Activated CD4-positive, alpha-beta T cell treated with anti-CD3 and anti-CD28 coated beads for 4 hours (primary cell): ENCODE measurements around the gene AKAP10.
"Not testable (repeated sequence)": the region's sequence is repeated elsewhere in the genome, so short reads cannot be mapped to it uniquely, and the experiment has no call there.

Experiments used
- DNase-seq, 2 donors: peaks; one replicate each; pipeline ENCODE4 v3.0.0-alpha.2; 2020

AKAP10 gene

DNA sequence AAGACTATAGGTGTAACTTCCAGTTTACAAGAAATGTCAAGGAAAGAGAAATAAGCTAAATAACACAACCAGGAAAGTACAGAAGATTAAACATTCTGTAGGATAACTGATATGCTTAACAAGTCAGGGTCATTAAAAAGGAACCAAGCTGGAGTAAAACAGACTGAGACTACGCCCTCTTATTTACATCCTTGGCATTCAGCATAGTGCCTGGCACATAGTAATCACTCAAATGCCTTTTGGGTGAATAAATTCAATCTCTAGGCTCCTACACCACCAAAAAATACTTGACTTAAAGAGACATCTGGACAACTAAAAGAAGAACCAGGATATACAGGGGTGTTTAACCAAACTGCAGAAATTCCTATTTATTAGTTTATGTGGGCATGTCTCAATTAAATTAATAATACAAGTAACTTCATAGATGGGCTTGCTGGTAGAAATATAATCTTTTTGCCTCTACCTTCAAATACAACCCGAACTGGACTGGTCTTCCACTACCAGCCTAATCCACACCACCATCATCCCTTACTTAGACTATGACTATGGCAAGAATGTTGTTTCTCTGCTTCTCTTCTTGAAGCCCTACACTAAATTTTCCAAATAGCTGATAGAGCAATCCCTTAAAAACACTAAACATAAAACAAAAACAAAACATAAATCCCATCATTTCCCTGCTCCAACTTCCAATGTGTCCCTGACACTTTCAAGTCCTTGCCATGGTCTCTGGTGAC is 62.2 kb downstream of the AKAP10 start:
- no peak for DNase-seq

DNA sequence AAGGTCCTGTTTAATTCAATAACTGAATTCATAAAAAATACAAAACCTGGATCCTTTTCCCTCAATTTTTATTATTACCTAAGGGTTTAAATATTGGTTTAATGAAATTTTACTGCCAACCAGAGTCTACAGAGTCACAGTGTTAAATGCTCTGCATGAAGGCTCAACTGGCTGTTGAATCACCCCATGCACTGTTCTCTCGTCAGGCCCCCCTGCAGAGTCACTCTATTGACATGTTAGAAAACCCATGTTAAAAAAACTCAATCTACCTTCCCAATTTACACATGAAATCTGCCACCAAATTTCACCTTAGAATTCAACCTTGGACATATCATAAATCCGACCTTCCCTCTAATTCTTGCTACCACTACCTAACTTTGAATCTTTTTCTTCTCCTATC is 66.6 kb downstream of the AKAP10 start:
- DNase-seq = no peak

DNA sequence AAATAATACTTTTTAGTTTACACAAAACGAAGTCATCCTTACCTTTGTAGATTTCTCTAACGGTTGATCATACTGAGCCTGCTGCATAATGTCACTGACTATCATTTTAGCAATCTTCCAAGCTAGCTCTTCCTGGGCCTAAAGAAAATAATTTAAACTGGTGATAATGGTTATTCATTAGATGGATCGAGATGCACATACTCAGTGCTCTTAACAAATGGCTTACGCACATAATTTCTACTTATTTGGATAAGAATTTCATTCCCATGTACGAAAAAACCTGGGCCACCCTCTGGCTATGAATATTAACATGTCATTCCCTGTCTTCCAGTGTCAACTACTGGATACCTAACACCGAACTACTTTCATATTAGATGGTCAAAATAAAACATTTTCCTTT is 68.5 kb downstream of the AKAP10 start:
- DNase-seq = no peak

DNA sequence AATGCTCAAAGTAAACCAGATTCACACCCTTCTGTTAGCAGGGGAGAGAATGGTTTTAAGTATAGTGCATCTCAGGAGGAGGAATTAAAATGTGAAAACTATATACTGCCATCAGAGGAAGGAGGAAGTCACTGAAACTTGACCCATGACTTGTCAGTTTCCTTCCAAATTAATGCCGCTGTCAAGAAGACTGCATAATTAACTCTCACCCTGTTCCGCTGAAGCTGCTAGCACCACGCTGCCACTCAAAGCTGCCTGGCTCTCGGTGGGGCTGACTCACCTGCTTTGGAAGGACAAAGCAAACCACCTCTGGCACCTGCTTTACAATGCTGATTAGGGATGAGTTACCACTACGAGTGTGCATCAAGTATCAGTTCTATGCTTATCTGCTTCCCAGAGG is 72.1 kb downstream of the AKAP10 start:
- DNase-seq = no peak

DNA sequence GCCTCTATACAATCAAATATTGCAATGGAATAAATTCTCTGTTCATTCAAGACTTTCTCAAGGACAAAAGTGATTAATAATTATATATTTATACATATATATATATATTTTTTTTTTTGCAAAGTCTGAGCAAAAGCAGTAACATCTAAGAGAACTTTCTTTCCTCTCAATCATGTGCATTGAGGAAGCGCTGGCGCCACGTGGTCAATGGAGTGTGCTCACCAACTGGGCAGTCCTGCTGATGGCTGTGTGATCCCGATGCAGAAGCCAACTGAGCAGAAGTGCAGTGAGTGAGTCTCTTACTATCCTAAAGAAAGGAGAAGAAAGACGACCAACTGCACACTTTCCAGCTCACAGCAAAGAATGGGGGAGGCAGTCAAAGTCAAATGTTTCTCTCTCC is 72.7 kb downstream of the AKAP10 start:
- DNase-seq = no peak

DNA sequence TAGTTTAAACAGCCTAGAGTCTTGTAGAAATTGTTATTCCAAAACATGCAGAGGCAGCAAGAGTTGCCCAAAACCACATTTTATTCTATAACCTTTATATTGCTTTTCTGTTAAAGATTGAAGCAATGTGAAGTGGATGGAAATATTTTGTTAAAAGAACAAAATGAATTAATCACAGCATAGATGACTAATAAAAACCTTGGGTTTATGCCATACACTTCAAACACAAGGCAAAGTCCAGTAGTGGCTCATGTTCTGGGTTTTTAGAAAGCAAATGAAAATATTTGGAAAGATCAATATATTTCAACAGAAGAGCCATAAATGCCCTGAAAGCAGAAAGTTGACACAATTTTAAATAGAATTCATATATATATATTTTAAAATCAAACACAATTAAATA is 73.2 kb downstream of the AKAP10 start:
- DNase-seq = no peak

DNA sequence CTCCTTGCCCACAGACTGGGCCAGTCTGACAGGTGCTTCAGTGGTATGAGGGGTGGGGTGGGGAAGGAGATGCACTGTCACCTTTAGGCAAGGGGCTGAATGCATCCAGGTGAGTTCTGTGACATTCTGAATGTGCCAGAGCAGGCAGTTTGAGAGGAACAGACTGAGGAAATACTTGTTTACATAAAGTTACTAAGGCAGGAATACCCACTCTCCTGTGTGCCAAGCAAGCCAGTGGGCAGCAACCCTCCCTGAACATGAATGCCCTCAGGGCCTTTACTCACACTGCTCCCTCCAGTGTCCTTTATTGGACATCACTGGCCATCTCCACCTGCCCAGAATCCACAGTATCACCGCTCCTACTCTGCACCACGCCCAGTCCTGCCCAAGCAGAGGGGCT is 76.8 kb downstream of the AKAP10 start:
- DNase-seq = no peak

DNA sequence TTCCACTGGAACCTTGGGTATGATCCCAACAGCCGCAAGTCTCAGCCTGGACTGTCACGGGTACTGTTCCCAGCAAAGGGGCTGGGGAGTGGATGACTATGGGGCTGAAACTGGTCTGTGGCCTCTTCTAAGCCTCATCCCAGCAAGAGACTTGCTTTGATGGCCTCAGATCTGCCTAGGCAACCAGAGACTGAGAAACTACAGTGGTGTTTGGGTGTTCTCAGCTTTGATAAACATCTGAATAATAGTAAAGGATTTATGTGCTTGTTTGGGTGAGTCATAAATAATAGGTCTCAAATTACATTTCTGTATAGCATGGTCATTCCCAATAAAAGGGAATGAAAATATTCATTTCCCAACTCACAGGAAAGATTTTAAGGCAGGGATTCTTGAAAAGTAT is 79.7 kb downstream of the AKAP10 start:
- DNase-seq = no peak

DNA sequence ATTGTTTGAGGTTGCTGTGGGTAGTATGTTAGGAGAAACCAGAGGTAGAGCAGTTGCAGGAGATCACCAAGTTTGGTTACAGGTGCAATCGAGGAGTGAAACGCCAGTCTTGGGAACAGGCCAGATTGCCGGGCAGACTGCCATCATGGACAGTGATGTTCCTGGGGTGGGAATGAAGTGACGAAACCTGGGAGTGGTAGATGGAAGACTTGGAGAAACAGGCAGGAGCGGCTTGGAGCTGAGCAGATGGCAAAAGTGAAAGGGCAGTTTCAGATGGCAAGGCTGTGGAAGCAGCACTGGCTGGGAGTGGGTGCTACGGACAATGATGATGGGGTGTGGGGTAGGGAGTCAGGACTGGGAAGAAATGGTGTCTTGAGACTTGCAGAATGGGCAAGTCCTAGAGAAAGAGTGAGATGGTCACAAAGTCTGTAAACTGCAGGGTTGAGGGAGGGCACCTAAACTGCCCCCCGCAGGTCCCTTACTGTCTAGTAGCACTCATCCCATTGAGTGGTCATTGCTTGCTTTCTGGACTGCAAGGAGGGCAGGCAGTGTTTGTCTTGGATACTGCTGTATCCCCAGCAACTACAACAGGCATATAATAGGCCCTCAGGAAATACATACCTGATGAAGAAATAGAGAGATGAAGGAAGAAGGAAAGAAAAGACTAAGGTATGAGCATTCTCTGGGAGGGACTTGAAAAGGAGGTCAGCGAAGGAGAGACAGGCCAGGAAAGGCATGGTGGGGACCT is 80.4 kb downstream of the AKAP10 start:
- no peak for DNase-seq

DNA sequence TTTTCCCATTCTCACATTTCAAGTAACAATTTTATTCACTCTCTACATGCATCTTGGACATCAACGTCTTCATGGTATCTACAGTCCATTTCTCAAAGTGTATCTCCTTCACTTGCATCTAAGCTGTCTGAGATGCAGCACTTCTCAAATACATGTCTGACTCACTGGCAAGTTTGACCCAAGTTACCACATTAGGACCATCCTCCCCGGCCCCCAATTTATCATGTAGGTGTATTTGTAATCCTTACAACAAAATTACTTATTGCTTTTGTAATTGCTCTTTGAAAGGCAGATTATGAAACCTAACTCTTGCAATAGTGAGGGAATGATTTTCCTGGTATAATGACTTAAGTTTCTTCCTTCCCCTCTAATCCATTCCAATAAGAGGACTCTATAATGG is 80.9 kb downstream of the AKAP10 start:
- DNase-seq = no peak

DNA sequence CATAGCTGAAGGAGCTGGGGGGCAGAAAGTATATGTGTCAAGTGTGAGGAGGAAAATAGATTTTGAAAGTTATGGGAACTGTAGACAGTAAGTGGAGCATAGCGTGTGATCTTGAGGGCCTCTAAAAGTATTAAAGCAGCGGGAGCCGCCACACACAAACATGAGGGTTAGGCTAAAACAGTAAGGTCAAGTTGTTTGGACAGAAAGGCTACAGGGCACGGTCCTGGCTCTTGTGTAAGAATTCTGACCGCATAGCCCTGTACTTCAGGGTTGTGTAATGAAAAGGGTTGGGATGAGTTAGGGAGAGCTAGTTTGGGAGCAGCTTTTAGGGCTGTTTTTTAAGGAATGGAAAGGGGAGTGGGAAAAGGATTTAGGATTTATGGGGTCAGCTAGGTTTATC is 87.1 kb downstream of the AKAP10 start:
- not testable (repeated sequence) for DNase-seq

DNA sequence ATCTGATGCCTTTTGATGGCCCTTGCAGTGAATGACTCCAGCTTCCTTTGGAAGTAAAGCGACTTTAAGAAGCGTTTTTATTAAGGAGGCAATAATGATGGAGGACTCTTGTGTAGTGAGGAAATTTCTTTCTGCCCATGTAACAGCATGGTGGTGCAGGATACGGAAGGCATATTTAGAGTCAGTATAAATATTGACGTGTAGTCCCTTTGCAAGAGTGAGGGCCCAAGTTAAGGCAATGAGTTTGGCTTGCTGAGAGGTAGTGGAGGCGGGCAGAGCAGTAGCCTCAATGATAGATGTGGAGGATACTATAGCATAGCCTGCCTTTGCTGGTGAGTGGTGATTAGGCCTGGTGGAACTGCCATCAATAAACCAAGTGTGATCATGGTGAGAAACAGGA is 87.6 kb downstream of the AKAP10 start:
- DNase-seq = not testable (repeated sequence)

DNA sequence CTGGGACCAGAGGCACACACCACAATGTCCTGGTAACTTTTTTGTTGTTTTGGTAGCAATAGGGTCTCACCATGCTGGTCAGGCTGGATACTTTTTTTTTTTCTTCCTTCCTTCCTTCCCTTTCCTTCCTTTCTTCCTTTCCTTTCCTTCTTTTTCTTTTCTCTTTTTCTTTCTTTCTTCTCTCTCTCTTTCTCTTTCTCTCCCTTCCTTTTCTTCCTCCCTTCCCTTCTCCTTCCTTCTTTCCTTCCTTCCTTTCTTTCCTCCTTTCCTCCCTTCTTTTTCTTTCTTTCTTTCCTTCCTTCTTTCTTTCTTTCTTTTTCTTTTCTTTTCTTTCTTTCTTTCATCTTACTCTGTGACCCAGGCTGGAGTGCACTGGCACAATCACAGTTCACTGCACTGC is 91.5 kb downstream of the AKAP10 start:
- no peak for DNase-seq

DNA sequence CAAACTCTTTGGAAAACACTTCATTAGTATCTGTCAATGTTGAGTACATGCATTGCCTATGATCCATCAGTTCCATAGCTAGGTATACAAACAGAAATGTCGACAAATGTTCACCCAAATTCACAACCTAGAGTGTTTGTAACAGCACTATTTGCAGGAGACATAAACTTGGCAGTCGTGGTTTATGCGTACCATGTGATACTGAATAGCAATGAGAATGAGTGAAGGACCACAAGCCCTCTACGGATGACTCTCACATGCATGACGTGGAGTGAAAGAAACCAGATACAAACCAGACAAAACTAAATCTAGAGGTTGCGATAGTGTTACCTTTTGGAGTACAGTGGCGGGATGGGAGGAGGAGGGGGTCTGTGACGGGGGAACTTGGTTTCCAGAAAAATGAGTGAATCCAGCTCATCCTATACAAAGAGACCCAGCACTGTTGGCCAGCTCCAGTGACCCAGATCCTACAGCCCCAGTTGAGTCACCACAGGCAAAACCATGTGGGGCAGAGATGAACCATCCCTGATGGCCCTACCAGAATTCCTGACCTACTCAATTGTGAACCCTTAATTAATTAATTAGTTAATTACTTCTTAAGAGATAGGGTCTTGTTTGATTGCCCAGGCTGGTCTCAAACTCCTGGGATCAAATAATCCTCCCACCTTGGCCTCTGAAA is 94.0 kb downstream of the AKAP10 start:
- no peak for DNase-seq

DNA sequence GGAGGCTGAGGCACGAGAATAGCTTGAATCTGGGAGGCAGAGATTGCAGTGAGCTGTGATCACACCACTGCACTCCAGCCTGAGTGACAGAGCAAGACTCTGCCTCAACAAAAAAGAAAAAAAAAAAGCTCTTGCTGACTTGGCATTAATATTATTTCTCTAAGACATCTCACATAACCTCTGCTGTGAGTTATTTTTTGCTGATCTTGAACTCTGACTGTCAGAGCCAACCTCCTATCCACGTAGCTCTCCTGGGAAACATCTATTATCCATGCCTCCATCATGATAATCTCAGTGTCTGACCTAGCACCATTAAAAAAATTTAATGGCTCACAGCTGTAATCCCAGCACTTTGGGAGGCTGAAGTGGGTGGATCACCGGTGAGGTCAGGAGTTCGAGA is 97.2 kb downstream of the AKAP10 start:
- no peak for DNase-seq

DNA sequence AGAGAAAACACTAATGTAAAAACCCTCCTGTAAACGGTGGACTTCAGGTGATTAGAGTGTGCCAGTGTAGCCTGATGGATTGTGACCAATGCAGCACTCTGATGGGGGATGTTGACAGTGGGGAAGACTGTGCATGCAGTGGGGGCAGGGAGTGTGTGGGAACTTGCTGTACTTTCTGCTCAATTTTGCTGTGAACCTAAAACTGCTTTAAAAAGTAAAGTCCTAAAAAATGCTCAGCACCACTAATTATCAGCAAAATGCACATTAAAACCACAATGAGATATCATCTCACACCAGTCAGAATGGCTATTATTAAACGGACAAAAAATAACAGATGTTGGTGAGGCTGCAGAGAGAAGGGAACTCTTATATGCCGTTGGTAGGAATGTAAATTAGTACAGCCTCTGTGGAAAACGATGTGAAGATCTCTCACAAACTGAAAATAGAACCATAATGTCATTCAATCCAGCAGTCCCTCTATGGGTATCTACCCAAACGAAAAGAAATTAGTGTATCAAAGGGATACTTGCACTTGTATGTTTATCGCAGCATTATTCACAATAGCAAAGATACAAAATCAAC is 100.2 kb downstream of the AKAP10 start:
- no peak for DNase-seq

DNA sequence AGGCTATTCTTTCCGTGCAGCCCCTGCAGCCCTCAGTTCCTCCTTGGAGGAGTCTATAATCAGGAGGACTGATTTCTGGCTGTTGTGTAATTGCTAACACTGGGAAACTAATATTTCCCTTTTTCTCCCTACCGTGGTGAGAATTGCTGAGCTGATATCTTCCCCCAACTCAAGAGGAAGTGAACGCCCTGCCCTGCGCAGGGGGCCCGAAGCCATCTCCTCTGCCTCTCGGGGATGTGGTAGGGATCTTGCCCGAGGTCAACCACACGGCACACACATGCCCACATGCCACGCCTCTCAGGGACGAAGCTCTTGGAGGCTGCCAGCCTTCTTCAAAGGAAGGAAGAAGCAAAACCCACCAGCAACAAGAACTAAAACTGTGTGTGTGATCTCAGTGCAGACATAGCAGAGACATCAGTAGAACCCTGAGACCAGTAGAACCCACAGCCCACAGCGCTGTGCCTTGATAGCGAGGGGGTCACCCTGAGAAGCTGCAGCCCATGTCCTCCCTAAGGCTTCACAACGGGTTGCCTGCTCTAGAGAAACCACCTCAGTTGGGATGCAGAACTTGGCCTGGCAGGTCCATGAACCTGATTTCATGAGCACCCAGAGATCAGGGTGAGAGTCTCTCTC is 101.0 kb downstream of the AKAP10 start:
- DNase-seq = peak in 1 of 2 donors; percentile 13

DNA sequence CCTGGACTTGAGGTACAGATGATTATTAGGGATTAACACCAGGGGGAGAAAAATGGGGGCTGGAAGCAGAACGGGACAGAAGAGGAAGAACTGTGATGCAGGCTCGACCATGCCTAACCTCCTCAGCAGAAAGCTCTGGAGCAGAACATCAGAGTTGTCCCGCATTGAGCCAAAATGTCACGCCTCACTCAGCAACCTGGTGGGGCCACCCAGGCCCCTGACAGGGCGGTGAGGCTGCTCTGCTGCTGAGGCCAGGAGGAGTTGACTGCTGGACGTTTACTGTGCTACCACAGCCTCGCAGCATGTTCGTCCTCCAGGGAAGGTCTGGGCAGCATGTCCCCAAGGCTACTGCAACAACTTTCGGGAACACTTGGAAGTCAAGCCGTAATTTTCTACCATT is 103.4 kb downstream of the AKAP10 start:
- DNase-seq = no peak

DNA sequence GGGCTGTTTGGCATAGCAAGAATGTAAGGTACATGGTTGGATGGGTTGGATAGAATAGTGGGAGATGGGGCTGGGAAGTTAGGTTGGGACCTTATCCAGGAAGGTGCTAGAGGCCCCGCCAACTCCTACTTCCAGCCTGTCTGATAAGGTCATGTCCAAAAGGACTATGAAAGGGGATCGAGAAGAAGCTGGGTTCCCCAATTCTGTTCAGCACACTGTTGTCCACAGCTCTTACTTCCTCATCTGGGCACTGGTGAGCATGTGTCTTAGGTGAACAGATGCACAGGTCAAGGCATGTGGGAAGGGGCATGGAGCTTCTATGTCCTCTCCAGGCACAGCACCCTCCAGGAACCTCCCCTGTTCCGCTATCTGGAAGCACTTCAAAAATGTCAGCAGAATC is 104.3 kb downstream of the AKAP10 start:
- DNase-seq = no peak

DNA sequence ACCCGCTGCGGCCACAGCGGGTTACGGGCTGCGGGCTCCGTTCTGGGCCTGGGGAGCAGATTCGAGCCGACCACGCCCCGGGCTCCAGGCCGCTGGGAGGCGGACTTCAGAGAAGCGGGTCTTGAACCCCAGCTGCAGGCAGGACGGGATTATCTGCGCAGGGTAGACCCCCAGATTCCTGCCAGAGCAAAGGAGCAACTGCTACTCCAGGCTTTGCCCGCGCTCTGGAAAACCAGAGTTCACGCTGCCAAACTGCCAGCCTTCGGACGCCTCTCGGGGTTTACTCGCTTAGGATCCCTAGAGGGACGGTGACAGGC is 109.6 kb downstream of the AKAP10 start:
- no peak for DNase-seq

DNA sequence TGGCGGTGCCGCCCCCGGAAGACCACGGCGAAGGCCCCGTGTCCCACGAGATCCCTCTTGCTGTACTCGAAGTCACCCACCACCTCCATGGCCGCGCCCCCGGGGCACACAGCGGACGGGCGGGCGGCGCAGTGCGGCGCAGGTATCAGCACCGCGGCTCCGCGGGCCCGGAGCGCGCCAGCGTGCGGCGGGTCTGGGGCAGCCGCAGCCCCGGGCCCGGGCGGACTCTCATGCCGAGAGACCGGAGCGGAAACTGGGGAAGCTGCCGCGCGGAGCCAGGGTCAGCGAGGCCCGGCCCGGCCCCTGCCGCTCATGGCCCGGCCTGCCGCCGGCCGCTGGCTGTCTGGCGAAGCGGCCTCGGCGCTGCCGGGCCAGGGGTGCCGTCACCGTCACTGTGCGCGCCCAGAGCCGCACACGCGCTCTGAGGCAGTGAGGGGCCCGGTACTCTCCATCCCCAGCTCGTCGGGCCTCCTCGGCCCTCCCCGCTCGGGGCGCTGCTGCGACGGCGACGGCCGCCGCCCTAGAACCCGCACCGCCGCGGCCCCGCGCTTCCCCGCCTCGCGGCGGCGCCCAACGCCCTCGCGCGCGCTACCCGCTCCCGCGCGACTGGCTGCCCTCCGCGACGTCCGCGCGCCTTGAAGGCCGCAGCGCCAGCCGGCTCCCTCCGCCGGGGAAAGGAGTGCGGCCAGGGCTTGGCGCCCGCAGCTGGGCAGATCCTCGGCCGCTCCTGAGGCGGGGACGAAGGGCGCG is 110.1 kb downstream of the AKAP10 start, which contains the start of gene ULK2:
TSS of gene ULK2 (minus strand) at position 608 of the 750 bp plus-strand sequence. CDS start at position 89, 519 bp downstream.
- peak; percentile 36 to 42 for DNase-seq

DNA sequence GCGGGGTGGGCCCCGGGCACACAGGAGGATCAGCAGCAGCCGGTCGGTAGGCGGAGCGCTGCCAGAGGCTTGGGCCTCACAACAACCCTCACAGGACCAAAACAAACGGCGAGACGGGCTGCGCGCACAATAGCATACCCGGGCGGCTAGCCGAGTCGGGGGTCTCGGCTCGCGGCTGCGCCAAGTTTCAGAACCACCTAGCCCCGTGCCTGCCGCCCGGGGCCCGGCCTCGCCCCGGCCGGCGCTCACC is 110.6 kb downstream of the AKAP10 start:
- peak; percentile 42 to 48 for DNase-seq

DNA sequence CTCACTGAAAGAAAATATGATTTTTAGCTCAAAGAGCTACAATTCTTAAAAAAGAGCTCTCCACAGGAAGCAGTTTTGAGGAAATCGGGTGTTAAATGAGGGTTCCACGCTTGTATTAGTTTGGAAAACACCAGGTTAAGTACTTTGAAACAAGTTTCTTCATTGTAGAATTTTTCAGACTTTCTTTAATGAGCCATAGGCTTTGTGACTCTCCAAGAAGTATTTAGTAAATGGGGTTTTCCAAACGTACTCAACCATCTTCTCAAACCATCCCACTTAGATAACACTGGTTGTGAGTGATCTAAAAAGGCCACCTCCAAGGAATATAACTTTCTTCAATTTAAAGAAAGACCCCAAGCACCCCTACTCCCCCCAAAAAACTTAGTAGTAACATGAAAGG is 112.6 kb downstream of the AKAP10 start:
- no peak for DNase-seq
